ENCODE data around the gene TAF13.

The TAF13 gene

GRCh38 chr1:109075531-109076490 lies at the start of gene TAF13:
TSS of gene TAF13 (minus strand) at chr1:109076003. CDS start at chr1:109075947, 56 bp downstream.
- DNase-seq (ENCODE audit: low read depth), result peak; percentile 97
- H3K4me3 ChIP-seq (ENCODE audit: low read length), result peak within 1 kb of the TSS; percentile 100
- TF ChIP-seq CTCF (conservative IDR thresholded peaks at IDR 0.05; ENCODE audit: low read length), result peak; percentile 25

GRCh38 chr1:109120356-109120755 lies 44.6 kb upstream of the TAF13 start:
- no peak for DNase-seq (ENCODE audit: low read depth)
- no peak for TF ChIP-seq CTCF (conservative IDR thresholded peaks at IDR 0.05; ENCODE audit: low read length)
- no peak overlapping the region for H3K4me3 ChIP-seq (ENCODE audit: low read length)

GRCh38 chr1:109118089-109118488 lies 42.3 kb upstream of the TAF13 start:
- no peak for DNase-seq (ENCODE audit: low read depth)
- H3K4me3 ChIP-seq (ENCODE audit: low read length), result no peak overlapping the region
- TF ChIP-seq CTCF (conservative IDR thresholded peaks at IDR 0.05; ENCODE audit: low read length), result no peak

- no peak for DNase-seq (ENCODE audit: low read depth)
- no peak overlapping the region for H3K4me3 ChIP-seq (ENCODE audit: low read length)
- TF ChIP-seq CTCF (conservative IDR thresholded peaks at IDR 0.05; ENCODE audit: low read length), result no peak
These were observed 40.5 kb upstream of the TAF13 start for GRCh38 chr1:109116286-109116685.

- H3K4me3 ChIP-seq (ENCODE audit: low read length), result no peak overlapping the region
- DNase-seq (ENCODE audit: low read depth), result no peak
- TF ChIP-seq CTCF (conservative IDR thresholded peaks at IDR 0.05; ENCODE audit: low read length), result no peak
These were observed 39.9 kb upstream of the TAF13 start for GRCh38 chr1:109115685-109116084.

GRCh38 chr1:109114342-109114674 lies 38.5 kb upstream of the TAF13 start:
- TF ChIP-seq CTCF (conservative IDR thresholded peaks at IDR 0.05; ENCODE audit: low read length), result no peak
- H3K4me3 ChIP-seq (ENCODE audit: low read length), result peak overlapping the region; percentile 49; the same call in 1 of the 2 replicates

More at GRCh38 chr1:109114342-109114674, 38.5 kb upstream of the TAF13 start:
- no peak for DNase-seq (ENCODE audit: low read depth)
